NCI-H2107 (cell line): ENCODE results near the gene SMYD3.

ENCODE experiments used
- DNase-seq: peaks from one replicate; lab custom pipeline; 2025; lab: John Stamatoyannopoulos, UW

The SMYD3 gene

DNA sequence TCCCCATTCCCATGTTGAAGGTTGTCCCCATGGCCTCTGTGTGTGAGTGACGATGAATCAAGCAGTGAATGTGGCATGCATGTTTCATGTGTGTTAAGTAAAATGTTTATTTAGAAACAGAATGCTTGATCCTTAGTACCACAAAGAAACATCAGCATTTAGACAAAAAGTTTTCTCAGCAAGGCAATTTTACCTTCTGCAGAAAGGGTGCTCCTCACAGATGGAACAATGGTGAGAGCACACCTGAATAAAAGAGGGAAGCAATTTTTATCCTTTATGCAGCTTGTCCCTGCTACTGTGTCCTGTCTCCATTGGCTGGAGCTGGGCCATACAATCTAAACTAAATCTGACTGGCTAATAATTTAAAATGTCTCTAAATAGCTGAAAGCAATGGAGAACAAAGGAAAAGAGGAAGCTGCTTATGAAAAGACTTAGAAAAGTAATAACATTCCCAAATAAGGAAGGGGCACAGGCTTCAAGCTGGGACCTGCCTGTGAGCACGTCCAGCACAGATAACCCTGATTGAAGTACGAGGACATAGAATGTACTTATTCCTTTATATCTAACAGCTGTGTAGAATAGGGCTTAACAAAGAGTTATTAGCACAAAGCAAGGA, 8.4 kb upstream of the SMYD3 start:
- DNase-seq: no peak

GRCh38 chr1:246513619-246514343, 6.7 kb upstream of the SMYD3 start:
- DNase-seq: no peak

DNA sequence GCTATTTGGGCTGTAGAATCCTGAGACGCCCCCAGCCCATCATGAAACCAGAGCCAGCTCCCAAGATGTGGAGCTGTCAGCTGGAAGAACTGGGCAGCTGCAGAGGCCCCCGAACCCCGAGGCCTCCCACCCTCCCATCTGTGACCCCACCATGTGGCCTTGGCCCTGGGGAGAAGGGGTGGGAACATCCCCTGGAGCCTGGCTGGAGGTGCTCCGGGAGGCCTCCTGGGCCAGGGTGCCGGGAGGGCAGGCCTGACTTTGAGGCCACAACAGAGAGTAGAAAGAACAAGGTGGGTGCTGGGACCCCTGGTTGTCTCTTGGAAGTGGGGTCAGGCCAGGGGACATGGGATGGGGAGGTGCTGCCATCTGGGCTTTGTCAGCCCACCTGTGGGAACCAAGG, 6.0 kb upstream of the SMYD3 start:
- no peak for DNase-seq

GRCh38 chr1:246512635-246513034, 5.6 kb upstream of the SMYD3 start:
- DNase-seq: no peak

GRCh38 chr1:246512230-246512629, 5.2 kb upstream of the SMYD3 start:
- DNase-seq: no peak

- DNase-seq: no peak
These were observed 4.1 kb upstream of the SMYD3 start for GRCh38 chr1:246511203-246511602.

DNA sequence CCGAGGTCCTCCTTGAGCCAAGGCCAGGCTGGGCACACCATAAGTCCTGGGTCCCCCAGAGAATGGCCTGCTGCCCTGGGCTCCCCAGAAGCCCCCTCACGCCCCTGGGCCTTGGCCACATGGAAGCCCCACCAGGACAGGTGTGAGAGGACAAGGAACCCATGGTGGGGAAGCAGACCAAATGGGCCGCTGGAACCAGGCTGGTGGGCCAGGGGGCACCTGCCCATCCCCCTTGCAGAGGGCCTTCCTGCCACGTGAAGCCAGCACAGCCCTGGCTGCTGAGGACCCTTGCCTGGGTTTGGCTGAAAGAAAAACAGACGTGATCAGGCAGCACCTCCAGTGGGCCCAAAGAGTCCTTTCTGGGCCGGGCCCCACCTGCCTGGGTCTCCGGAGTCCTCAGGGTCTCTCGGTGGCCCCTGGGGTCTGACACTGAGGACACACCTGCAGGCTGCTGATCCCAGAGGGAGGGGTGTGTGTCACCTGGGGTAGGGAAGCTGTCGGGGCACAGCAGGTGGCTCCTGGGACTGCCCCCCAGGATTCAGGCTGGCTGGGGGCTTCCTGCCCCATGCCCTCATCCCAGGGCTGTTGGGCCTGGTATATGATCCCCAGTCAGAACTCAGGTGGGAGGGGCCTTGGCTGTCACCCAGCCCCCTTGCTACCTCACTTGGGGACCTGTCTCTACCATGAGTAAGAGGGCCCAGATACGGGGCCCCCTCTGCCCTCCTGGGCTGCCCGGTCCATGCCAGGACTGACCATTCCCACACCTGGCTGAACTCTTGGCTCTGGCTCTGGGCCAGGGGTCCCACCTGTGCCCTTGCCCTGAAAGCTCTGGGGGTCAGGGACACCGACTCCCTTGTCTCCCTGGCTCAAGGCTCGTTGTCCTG, 3.3 kb upstream of the SMYD3 start:
- no peak for DNase-seq

- DNase-seq: no peak
These were observed 2.0 kb upstream of the SMYD3 start for GRCh38 chr1:246508897-246509688.

DNA sequence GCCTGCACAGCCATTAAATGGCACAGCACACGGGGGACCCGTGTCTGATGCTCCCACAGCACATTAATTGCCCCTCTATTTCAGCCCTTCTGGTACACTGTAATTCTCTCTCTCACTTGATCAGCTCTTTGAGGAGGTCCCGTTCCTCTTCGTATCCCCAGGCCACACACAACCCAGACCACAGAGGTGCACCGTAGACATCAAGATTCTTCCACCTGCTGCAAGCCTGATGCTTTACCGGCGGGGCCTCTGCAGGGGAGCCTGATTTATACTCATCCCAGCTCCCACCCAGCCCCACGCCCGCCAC, 759 bp downstream of the SMYD3 start:
- no peak for DNase-seq

GRCh38 chr1:246503341-246503740, 3.7 kb downstream of the SMYD3 start:
- no peak for DNase-seq

DNA sequence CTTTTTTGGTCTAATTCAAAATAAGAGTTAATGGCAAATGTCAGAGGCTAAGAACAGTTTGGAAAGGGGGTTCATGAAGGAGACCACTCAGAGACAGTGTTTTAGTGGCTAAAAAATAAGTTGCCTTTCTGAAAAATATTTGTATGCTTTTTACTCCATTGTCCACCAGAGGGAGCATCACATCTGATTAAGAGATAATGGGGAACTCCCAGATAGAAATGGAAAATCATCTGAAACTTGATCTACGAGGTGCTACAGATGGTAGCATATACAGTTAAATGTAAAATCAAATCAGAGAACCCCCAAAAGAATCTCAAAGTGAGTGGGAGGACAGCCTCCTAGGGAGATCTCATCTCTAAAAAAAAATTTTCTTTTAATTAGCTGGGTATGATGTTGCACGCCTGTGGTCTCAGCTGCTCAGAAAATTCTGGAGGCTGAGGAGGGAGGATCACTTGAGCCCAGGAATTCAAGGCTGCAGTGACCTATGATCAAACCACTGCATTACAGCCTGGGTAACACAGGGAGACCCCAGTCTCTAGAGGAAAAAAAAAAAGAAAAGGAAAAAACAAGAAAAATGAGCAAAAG, 9.7 kb downstream of the SMYD3 start:
- peak; percentile 58 for DNase-seq

DNA sequence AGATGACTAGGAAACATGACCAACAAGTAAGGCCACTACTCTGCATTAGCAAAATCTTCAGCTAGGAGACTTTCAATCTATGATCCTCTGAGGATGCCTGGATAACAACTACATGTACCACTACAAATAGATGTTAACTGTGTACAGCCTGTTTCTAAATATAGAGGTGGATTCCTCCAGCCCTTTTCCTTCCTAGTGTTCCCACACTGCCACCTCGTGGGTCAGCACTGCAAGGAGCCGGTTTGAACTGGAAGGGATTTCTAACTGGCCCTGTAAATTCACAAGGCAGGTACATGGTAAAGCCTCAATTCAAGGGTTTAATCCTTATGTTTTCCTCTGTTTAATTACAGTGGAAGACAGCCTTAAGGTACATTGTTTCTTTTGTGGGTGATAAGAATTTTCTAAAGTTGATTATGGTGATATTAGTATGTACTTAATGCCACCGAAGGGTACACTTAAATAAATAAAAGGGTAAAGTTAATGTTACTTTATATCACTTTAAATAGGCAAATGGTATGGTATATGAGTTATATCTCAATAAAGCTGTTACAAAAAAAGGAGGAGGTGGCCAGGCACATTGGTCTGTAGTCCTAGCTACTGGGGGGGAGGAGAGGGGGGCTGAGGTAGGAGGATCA, 14.4 kb downstream of the SMYD3 start:
- DNase-seq: peak; percentile 69

GRCh38 chr1:246491551-246492053, 15.5 kb downstream of the SMYD3 start:
- DNase-seq: no peak

DNA sequence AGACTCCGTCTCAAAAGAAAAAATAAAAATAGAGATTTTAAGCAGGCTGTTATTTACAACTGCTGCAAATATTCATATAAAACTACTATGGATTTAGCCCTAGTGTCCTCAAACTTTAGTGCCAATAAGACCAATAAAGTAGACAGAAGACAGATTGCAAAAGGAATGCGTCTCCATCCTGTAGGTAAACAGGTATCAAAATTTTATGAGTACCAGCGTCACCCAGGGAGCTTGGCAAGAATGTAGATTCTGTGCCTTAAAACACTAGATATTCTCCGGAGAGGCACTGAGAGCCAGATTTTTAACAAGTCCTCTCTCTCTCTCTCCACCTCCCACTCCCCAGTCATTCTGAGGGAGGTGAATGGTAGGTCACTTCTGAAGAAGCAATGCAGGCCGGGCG, 18.4 kb downstream of the SMYD3 start:
- DNase-seq: no peak

DNA sequence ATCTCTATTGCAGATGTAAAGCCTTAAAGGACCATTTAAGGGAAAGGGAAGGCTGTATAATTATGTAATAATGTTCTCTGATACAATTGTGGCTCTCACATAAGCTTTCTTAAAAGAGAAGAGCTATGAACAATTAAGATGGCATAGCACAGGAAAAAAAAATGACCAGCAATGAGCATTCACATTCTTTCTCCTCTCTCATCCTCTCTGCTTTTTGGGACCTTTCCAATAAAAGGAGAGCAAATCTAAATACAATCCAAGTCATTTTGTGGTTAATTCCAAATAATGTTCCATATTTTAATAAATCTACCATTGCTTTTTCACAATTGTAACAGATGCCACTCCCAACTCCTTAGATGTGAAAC, 23.5 kb downstream of the SMYD3 start:
- DNase-seq: no peak

- DNase-seq: no peak
These were observed 24.1 kb downstream of the SMYD3 start for GRCh38 chr1:246482805-246483568.

DNA sequence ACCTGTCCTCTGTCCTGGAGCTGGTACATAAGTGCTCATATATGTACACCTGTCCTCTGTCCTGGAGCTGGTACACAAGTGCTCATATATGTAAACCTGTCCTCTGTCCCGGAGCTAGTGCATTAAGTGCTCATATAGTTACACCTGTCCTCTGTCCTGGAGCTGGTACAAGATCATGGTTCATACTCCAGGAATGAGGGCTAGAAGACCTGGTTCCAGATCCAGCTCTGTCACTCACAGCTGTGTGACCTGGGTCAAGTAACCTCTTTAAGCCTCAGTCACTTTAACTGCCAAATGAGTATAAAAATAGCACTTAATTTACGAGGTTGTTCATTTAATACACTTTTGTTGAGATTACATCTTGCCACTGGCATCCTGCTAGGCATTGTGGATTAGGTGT, 28.0 kb downstream of the SMYD3 start:
- DNase-seq: no peak

DNA sequence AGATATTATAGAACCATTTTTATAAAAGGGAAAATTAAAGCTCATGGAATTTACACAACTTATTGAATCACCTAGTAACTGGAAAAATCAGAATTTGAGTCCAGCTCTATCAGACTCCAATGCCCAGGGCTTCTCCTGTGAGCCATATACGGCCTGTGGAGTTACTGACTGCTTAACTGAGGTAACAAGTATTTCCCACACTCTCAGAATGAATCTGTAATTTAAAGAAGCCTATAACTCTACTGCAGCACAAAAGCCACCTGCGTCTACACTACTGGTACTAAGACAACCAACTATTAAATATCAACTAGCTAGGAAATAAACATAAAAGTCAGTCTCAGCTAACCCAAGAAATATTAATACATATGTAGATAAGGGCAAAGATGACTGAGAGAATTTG, 29.4 kb downstream of the SMYD3 start:
- DNase-seq: no peak

GRCh38 chr1:246476771-246477170, 30.3 kb downstream of the SMYD3 start:
- DNase-seq: no peak

GRCh38 chr1:246471688-246472087, 35.4 kb downstream of the SMYD3 start:
- DNase-seq: no peak

- DNase-seq: no peak
These were observed 36.5 kb downstream of the SMYD3 start for GRCh38 chr1:246470585-246470984.
